NCI-H2171 treated with DMSO at 0.1 percent for 48 hours (cell line): ENCODE data around the gene POFUT2.
A peak's percentile ranks its signal among the peaks of the same experiment; 100 is the strongest.

Source experiments
- DNase-seq: peaks from one replicate; lab custom pipeline; 2025; lab: John Stamatoyannopoulos, UW

POFUT2 gene

DNA sequence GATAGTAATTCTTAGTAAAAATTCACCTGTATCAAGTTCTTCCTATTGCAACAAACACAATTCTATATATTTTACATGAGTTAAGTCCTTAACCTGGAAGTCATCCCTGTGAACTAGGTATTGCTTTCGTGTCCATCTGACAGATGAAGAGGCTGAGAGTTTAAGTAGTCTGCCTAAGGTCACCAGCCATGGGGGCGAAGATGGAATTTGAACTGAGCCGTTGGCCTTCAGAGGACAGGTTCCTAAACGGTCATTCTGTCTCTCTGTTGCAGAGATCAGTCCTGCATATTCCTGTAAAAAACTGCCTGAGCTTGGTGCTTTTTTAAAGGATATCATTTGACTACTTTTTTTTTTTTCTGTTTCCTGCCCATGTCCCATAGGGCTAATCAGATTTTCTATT lies 10.2 kb upstream of the POFUT2 start:
- no peak for DNase-seq

DNA sequence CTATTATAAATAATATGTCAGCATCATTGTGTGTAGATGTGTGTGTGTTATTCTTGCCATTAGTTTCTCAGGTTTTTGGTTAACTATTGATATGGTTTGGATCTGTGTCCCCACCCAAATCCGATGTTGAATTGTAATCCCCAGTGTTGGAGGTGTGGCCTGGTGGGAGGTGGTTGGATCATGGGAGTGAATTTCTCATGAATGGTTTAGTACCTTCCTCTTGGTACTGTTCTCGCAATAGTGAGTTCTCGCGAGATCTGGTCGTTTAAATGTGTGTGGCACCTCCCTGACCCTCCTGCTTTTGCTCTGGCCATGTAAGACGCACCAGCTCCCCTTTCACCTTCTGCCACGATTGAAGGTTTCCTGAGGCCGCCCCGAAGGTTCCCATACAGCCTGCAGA lies 9.6 kb upstream of the POFUT2 start:
- no peak for DNase-seq

DNA sequence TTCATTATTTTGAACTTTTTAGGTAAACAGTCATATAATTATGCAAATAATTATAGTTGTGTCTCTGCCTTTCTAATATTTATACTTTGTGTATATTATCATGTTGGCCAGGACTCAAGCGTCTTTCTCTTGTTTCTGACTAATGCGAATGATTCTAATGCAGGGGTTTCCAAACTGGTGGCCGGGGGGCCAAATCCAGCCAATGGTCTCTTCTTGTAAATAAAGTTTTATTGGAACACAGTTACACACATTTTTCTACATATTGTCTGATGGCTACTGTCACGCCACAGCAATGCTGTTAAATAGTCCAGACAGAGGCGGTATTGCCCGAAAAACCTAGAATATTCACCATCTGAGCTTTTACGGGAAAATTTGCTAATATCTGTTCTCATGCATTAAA lies 8.9 kb upstream of the POFUT2 start:
- DNase-seq: no peak

DNA sequence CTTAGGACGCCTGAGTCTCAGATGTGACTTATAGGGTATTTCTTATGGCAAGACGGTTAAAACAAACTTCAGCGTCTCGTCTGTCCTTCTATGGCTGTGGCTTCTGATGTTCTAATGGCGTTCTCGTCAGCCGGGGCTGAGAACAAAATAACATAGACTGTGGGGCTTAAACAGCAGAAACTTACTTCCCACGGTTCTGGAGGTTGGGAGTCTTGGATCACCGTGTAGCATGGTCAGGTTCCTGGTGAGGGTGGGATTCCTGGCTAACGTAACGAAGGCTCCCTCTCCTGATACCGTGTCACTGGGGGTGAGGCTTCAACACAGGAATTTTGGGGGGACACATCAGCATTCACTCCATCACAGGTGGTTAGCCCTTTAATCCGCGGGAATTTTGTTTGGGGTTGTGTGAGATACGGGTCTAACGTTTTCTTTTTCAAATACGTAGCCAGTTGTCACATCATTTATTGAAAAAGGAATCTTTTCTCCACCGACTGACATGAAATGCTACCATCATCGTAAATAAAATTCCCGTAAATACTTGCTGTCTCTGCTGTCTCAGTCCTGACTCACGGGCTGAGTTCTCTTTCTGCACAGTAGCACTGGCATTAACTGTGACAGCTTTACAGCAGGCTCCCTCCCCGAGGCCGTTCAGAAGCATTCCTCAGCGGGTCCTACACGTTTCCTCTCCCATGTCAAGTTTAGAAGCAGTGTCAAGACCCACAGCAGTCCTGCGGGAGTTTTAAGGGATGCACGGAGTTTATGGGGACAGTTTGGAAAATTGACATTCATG lies 8.1 kb upstream of the POFUT2 start:
- no peak for DNase-seq

DNA sequence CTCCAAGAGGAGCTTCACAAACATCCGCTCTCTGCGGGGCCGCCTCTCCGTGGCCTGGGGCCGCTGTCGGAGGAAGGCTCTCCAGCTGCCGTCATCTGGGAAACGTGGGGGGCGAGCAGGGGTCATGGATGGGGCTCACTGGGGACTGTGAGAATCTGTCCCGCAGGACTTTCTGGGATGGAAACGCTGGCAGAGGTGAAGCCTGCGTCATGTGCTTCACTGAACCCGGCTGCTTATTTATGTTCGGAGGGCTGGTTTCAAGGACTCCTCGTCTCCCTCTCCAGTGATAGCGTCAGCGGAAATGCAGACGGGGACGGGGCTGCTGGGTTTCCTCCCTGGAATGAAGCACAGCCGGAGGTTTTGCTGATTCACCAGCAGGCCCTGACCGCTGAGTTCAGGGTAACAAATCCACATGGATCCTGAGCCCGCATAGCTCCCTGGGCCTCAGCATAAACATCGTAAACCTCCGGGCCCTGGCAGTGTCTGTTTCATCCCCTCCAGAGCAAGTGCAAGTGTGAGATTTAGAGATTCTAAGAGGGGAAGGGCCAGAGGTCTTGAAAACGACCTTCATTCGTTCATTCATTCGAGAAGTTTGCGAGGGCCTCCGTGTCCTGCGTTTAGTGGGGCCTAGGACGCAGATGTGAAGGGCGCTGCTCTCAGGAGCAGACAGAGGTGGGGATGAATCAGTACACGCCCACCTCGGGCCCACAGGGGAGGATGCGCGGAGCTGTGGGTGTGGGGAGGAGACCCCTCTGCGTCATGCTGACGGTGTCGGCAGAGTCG lies 7.0 kb upstream of the POFUT2 start:
- DNase-seq: no peak

DNA sequence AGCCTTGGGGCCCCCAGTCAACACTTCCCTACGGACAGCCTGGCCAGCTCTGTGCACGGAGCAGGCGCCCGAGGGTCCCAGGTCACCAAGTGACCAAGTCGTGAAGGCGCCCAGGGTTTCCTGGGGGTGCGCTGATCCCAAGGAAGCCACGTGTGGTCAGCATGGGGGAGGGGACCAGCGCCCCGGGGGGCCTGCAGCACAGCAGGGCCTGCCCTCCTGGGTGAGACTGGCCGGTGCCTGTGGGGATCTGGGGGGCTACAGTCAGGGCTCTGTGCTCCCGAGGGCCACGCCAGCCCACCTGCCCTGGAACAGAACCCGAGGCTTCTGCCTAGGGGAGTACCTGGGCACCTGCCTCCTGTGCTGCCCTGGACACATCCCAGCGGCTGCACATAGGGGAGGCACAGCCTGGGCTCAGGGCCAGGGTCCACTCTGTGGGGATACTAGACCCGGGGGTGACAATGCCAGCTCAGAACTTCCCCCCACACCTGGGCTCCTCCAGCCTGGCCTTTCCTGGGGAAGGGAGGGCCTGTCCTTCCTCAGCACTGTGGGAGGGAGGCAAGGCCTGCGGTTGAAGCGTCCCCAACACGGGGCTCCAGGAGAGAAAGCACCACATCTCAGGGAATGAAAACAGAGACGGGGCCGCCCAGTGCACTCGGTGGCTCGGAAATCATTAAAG lies 6.2 kb upstream of the POFUT2 start:
- DNase-seq: no peak

DNA sequence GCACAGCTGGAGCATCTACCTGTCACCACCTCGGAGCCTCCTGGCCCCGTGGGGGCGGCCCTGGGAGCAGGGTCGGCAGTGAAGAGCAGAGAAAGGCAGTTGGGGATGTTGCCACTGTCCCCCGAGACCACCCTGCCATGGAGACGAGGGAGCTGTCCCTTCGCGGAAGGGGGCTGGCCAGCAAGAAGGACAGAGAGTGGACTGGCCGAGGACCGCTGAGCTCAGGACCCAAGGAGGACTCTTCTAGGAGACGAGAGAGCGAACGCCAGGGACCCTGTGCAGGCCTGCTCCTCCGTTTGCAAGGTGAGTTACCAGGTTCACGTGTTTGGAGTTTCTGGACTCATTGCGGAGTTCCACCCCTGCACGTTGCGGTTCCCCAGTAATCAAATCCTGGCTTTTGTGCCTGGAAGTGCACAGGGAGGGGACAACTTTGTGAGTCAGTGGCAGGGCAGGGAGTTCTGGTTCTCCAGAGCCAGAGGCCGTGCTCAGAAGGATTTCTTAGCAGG lies 5.6 kb upstream of the POFUT2 start:
- DNase-seq: no peak

DNA sequence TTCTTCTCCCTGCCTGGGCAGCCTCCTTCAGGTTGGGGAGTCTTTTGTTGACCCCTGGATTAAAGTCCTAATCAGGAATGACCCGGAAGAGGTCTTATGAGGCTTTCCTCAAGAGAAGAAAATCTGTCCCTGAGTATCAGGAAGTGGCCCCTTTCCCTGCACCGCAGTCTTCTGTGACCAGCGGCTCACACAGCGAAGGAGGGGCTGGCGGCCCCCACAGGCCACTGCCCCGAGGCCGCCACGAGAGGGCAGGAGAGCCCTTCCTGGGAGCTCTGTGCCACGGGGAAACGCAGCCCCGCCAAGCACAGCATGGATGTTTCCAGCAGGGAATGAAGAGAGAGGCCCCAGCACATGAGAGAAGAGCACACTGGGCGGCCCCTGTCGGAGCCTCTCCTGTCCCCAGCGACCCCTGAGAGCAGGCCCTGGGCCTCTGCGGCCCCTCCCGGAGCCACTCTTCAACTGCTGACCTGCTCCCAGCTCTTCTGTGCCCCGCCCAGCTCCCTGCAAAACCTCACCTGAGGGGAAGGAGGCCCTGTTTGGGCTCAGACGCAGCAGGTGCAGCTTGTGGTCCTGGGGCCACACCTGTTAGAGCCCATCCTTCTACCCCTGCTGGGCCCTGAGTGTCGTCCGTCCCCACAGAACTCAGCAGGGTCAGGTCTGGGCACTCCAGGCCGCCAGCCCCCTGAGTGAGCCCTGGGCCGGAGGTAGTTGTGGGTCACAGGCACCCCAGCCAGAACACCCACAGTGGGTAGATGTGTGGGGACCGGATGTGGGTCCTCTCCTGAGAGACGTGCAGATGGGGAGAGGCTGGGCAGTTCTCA lies 4.9 kb upstream of the POFUT2 start:
- DNase-seq: peak; percentile 79

DNA sequence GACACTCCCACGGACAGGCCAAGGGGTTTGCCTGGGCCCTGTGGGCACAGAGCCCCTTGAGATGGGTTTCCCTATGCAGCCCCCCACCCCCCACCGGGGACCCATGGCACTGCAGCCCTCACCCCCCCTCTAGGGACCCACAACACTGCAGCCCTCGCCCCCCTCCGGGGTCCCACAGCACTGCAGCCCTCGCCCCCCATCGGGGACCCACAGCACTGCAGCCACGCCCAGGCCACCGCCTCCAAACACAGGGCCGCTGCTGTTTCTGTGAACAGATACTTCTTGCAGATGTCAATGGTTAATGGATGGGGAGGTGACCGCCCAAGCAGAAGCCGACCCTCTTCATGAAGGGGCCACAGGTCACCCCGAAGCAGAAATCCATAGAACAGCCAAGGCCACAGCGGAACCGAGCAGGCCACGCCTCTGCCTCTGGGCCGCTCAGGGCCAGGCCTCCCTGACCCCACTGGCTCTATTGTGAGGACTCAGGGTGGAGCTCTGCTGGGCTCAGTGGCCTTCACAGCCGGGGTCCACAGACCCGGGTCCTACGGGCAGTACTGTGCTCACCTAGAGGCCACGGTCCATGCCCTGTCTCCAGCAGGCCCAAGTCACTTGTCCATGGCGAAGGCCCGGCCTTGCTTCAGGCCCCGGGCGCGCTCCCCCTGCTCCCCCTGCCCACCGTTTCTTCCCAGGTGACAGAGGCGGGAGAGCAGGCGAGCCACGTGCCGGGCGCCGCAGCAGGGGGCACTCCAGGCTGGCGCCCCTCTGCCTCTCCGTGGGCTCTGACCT lies 4.1 kb upstream of the POFUT2 start:
- DNase-seq: no peak

DNA sequence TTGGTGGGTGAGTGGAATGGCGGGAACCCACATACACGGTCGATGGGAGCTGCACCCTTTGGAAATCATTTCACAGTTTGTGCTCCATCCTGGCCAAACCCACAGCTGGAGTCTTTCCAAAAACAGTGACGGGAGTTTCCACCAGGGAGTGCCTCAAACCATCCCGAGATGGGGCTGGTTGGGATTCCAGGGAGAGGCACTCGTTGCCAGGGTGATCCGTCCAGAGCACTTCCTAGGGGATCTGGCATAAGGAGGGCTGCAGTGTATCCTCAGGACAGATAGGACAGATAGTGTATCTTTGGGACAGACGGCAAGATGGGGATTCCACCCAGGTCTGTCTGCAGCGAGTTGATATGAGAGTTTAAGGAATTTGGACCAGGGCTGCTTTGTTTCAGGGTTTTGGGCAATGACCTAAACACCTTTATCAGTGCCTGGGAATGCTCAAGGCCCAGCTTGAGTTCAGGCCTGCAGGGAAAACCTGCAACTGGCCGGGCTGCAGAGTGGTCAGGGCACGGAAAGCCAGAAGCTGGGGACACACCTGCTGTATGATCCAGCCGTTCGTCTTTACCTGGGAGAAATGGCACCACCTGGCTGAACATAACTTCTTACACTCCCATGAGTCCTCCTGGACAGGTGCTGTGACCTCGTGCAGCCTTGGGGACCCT lies 3.4 kb upstream of the POFUT2 start:
- no peak for DNase-seq

DNA sequence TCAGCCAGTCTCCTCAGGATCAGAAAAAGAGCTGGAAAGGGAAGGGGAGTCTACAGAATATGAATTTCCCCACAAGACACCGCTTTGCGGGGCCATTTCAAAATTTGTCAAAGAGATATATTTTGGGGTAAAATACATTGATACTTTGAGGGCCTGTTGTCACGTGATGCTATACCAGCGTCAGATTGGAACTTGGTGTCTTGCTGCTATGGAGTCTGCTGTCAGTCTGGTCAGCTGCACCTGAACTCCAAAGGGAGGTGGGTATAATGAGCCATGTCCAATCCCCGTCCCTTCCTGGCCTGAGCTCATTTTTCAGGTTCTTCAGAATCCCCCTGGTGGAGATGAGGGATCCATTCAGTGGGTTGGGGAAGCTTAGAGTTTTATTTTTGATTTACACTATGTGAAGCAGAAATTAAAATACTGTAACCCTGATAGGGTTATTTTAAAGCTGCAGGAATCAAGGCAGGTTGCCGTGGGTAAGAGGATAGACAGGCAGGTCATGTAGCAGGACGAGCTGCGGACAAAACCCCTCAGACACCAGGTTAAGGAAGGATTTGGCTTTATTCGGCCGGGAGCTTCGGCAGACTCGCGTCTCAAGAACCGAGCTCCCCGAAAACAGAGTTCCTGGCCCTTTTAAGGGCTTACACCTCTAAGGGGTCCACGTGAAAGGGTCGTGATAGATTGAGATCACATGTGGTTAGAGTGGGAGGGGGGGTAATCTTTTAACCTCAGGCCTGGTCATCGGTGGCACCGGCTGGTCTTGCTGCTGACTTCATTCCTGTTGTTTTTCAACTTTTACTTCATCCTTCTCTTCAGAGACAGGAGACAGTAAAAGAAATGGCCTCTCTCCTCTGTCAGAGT lies 2.2 kb upstream of the POFUT2 start:
- DNase-seq: no peak

DNA sequence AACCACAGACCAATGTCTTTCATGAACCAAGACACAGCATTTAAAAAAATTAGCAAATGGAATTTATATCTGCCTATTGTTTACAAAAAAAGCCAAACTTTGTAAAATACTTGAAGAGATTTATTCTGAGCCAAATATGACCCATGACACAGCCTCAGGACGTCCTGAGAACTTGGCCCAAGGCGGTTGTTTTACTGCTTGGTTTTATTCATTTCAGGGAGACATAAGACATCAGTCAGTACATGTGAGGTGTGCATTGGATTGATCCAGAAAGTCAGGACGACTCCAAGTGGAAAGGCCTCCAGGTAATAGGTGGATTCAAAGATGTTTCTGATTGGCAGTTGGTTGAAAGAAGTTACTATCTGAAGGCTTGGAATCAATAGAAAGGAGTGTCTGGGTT lies 1.4 kb upstream of the POFUT2 start:
- no peak for DNase-seq

DNA sequence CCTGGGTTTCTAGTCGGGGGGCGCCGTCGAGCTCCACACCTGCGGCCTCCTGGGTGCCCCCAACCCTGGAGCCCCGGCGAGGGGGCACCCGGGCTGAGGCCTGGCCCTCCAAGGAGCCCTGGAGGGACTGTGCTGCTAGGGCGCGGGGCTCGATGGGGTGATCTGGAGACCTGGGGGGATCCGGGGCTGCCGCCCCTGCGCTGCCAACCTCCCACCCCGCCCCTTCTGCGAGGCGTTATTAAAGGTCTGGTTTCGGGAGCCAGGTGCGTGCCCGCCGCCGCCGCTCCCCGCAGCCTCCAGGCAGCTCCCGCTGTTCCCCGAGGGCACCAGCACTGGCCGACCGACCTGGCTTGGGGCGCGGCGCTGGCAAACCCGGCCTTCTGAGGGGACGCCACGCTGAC lies 746 bp upstream of the POFUT2 start:
- no peak for DNase-seq

DNA sequence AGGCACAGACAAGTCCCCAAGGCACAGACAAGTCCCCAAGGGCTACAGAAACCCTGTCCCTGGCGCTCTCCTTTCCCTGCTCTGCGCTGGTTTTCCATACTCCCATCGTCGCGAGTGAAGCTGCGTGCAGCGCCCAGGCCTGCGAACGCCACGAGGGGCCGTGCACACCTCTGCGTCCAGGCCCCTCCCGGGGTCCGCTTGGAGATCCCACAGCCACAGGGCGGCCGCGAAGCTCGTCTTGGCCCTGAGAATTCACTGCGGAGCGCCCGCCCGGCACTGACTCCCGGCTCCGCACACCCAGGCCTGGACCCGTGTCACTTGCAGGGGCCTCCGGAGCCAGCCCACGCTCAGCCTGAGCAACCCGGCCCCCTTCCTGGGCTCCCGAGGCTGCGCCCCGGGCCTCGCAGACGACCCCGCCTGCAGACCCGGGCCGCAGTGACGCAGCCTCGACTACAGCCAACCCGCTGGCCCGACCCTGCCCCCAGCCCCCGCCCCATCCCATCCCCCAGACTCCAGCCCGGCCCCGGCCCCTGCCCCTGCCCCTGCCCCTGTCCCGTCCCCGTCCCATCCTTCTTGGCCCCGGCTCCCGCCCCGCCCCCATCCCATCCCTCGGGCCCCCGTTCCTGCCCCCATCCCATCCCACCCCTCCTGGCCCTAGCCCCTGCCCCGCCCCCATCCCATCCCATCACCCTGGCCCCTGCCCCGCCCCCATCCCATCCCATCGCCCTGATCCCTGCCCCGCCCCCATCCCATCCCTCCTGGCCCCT lies 841 bp downstream of the POFUT2 start:
- no peak for DNase-seq

DNA sequence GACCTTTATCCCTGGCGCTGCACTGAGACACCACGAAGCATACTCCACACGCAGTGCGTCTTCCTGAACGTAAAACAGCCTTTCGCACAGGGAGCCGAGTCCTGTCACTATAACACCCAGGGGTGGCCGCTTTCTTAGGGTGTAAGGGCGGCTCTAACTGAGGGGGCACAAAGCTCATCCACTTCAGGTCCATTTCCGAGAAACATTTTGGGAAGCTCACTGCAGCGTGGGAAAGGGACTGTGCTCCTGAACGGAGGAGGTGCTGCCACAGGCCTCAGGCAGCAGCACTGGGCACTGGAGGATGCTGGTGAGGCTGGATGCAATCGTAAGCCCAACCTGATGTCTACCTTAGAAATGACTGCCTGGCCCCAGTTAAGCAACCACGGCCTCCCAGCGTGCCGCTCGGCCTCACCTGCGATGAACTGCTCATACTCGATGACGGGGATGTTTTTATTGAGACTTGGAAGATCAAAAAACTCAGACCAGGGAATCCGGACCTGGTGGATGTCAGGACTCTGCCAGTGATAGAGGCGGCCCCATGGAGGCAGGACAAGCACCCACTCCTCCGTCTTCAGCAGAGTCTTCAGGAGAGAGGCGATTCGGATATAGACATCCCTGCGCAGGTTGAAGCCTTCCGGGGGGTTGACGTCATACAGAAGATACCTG lies 2.3 kb downstream of the POFUT2 start:
- DNase-seq: no peak

DNA sequence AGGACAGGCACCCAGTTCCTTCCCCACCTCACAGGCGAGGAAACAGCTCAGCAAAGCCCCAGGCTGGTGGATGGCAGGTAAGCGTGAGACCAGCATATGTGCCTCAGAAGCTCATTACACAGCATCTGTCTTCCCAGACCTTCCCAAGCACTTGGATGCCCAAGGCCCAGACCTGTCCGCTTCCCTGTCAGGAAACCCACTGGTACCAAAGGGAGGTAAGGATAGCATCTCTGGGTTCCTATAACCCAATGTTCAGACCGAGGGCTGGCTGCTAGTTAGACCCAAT lies 3.3 kb downstream of the POFUT2 start:
- no peak for DNase-seq

DNA sequence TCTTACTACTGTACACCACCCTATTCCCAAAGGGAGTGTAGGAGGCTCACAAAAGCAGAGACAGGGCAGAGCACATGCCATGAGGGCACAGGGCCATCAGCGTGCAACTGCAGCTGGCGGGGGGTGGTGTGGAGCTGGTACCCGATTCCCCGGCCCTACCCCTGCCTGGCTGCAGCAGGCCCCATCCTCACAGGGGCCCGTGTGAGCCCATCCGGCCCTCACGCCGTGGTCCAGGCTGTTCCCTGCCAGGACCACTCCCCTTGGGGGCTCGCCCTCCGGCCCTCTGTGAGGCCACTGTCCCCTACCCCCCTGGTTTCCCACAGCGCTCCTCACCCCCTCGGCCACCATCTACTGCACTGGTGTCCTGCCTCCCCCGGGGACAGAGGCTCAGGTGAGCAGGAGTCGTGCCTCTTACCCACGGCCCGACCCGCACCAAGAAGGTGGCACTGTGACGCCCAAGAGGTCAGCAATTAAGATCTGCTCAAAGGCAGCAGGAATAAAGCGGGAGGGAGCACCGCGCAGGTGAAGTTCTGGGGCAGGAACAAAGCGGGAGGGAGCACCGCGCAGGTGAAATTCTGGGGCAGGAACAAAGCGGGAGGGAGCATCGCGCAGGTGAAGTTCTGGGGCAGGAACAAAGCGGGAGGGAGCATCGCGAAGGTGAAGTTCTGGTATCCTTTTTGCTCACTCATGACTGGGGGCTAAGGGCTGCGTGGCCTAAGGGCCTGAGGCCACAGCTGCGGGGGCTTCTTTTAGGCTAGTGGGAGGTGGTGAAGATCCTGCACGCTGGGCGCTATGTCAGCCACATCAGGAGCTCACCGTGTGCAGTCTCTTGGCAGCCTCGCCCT lies 3.9 kb downstream of the POFUT2 start:
- DNase-seq: no peak
